SJCRH30 (cell line): ENCODE results near the gene RFX8. TPM values are rescaled to one million over a fixed set of nuclear protein-coding genes. Genes with fewer than 3 reads are reported as not detected.
"Not testable (repeated sequence)": the region's sequence is repeated elsewhere in the genome, so short reads cannot be mapped to it uniquely, and the experiment has no call there.

ENCODE experiments used
- DNase-seq, 2 experiments: peaks; one replicate each; pipeline ENCODE4 v3.0.0-alpha.2; 2015 to 2020
- H3K27ac ChIP-seq: fragments of 250-450 bp; sonication (Bioruptor Pico); 2 replicates; pipeline ENCODE4 v1.5.1; 2020; ENCODE audit warnings: mild to moderate bottlenecking, moderate library complexity
- H3K27me3 ChIP-seq: fragments of 250-450 bp; sonication (Bioruptor Pico); 2 replicates; pipeline ENCODE4 v1.5.1; 2020; ENCODE audit warnings: mild to moderate bottlenecking, moderate library complexity
- H3K36me3 ChIP-seq: fragments of 250-450 bp; sonication (Bioruptor Pico); 2 replicates; pipeline ENCODE4 v1.5.1; 2020; ENCODE audit warnings: mild to moderate bottlenecking, moderate library complexity
- H3K4me1 ChIP-seq: fragments of 250-450 bp; sonication (Bioruptor Pico); 2 replicates; pipeline ENCODE4 v1.5.1; 2020; ENCODE audit warnings: mild to moderate bottlenecking, moderate library complexity
- H3K4me3 ChIP-seq: fragments of 250-450 bp; sonication (Bioruptor Pico); 2 replicates; pipeline ENCODE4 v1.5.1; 2020; ENCODE audit warnings: mild to moderate bottlenecking, moderate library complexity
- H3K9me3 ChIP-seq: fragments of 250-450 bp; sonication (Bioruptor Pico); replicated peaks from 2 replicates; pipeline ENCODE4 v1.5.1; 2020; ENCODE audit warnings: mild to moderate bottlenecking, moderate library complexity
- total RNA-seq: library from RNA; depleted of rRNA; stranded (reverse); fragments of >200 nt; shearing (Covaris generic); gene quantifications from 2 replicates; pipeline ENCODE4 v1.2.3, GENCODE V29; 2014

The RFX8 gene
- total RNA-seq, 1 experiment from 2014 or later: 0.06 TPM

GRCh38 chr2:101442042-101442666 is 32.8 kb downstream of the RFX8 start:
- peaks cover 15% of the 10 kb centered on the region for H3K4me1 ChIP-seq
- no peaks in the 10 kb centered on the region; the same call in 1 of the 2 replicates for H3K9me3 ChIP-seq
- no peak overlapping the region for H3K27ac ChIP-seq
- H3K27me3 ChIP-seq: no peaks in the 10 kb centered on the region
- DNase-seq: no peak
- H3K36me3 ChIP-seq: no peaks in the 10 kb centered on the region
- no peak overlapping the region for H3K4me3 ChIP-seq

GRCh38 chr2:101440127-101440738 is 34.7 kb downstream of the RFX8 start:
- Histone ChIP-seq H3K27ac (peak overlapping the region; percentile 82), H3K4me3 (peak overlapping the region; percentile 27), H3K36me3 (no peaks in the 10 kb centered on the region), H3K27me3 (no peaks in the 10 kb centered on the region), H3K4me1 (peaks cover 15% of the 10 kb centered on the region), H3K9me3 (no peaks in the 10 kb centered on the region; the same call in 1 of the 2 replicates)
- peak; percentile 76 to 91 for DNase-seq

GRCh38 chr2:101439716-101440115 is 35.2 kb downstream of the RFX8 start:
- Histone ChIP-seq H3K27ac (peak overlapping the region; percentile 82), H3K36me3 (no peaks in the 10 kb centered on the region), H3K9me3 (no peaks in the 10 kb centered on the region; the same call in 1 of the 2 replicates), H3K27me3 (no peaks in the 10 kb centered on the region), H3K4me1 (peaks cover 15% of the 10 kb centered on the region), H3K4me3 (peak overlapping the region; percentile 27)
- DNase-seq: peak; percentile 61 to 78

DNA sequence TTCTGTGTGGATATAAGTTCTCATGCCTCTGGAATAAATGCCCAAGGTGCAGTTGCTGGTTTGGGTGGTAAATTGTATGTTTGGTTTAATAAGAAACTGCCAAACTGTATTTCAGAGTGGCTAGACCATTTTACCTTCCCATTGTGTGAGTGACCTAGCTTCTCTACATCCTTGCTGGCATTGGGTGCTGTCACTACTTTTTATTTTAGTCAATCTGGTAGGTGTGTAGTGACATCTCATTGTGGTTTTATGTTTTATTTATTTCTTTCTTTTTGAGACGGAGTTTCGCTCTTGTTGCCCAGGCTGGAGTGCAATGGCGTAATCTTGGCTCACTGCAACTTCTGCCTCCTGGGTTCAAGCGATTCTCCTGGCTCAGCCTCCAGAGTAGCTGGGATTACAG is 36.4 kb downstream of the RFX8 start:
- H3K36me3 ChIP-seq, DNase-seq, H3K9me3 ChIP-seq, H3K27ac ChIP-seq, H3K4me3 ChIP-seq, H3K27me3 ChIP-seq: not testable (repeated sequence)
- H3K4me1 ChIP-seq: peaks cover 15% of the 10 kb centered on the region

DNA sequence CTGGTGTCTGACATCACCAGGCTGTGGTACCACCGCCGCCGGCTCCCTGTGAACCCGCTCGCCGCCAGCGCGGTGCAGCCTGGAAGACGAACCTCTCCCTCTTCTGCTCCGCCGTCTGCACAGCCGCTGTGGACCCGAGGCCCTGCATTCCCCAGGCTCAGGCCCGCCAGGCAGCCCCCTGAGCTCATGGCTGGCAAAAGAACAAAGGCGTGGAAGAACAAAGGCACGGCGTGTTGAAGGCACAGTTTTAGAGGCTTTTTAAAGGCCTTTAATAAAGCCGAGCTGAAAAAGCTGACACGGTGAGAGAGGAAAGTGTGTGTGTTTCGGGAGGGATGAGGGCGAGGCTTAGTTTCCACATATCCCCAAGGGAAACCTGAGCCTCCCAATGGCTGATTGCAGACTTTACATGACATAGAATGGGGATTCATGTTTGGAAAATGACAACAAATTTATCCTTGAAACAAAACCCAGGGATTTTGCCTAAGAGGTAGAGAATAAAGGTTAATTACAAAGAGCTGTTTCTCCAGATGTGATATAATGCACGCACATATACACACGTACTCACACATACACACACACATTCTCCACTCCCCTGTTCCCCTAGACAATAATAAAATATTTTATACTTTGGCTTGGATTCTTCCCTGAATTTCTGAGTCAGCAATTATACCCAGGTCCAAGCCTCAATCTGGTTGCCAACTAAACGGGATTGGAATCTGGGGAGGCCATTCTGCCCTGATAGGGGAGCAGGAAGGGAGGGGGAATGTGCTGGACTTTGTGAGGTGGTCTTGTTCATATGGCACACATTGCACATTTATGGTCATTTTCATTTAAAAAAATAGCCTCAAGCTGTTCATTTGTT is 39.7 kb downstream of the RFX8 start:
- no peaks in the 10 kb centered on the region for H3K9me3 ChIP-seq
- no peaks in the 10 kb centered on the region for H3K36me3 ChIP-seq
- H3K4me3 ChIP-seq: peak overlapping the region; percentile 52
- peaks cover 4% of the 10 kb centered on the region; the same call in 1 of the 2 replicates for H3K4me1 ChIP-seq
- peak; percentile 60 to 64 for DNase-seq
- H3K27ac ChIP-seq: peak overlapping the region; percentile 50
- no peaks in the 10 kb centered on the region for H3K27me3 ChIP-seq

GRCh38 chr2:101433465-101433864 is 41.4 kb downstream of the RFX8 start:
- Histone ChIP-seq H3K27me3 (no peaks in the 10 kb centered on the region), H3K27ac (no peak overlapping the region), H3K4me1 (no peaks in the 10 kb centered on the region; the same call in 1 of the 2 replicates), H3K36me3 (no peaks in the 10 kb centered on the region), H3K4me3 (no peak overlapping the region), H3K9me3 (no peaks in the 10 kb centered on the region)
- DNase-seq: no peak

GRCh38 chr2:101432411-101433181 is 42.3 kb downstream of the RFX8 start:
- H3K36me3 ChIP-seq: no peaks in the 10 kb centered on the region
- no peak overlapping the region for H3K27ac ChIP-seq
- DNase-seq: no peak
- H3K4me1 ChIP-seq: no peaks in the 10 kb centered on the region; the same call in 1 of the 2 replicates
- H3K4me3 ChIP-seq: no peak overlapping the region
- no peaks in the 10 kb centered on the region for H3K27me3 ChIP-seq
- no peaks in the 10 kb centered on the region for H3K9me3 ChIP-seq

- Histone ChIP-seq H3K9me3 (no peaks in the 10 kb centered on the region), H3K36me3 (no peaks in the 10 kb centered on the region), H3K27ac (no peak overlapping the region), H3K4me1 (no peaks in the 10 kb centered on the region; the same call in 1 of the 2 replicates), H3K4me3 (no peak overlapping the region), H3K27me3 (no peaks in the 10 kb centered on the region)
- no peak for DNase-seq
Measured at GRCh38 chr2:101431486-101431885, 43.4 kb downstream of the RFX8 start.

DNA sequence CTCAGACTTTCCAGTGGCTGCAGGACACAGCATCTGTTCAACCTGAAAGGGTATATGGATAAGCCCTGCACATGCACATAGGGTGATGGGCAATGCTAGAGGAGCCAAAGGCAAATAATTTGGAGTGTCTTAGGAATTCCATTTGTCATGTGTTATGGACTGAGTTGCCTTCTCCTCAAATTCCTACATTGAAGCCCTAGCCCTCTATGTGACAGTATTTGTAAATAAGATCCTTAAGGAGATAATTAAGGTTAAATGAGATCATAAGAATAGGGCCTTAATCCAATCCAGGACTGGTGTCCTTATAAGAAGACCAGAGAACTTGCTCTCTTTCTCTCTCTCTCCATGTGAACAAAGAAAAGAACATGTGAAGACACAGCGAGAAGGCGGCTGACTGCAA is 44.8 kb downstream of the RFX8 start:
- no peak for DNase-seq
- Histone ChIP-seq H3K36me3 (no peaks in the 10 kb centered on the region), H3K9me3 (no peaks in the 10 kb centered on the region), H3K27me3 (no peaks in the 10 kb centered on the region), H3K4me3 (no peak overlapping the region), H3K27ac (no peak overlapping the region), H3K4me1 (no peaks in the 10 kb centered on the region)

- DNase-seq: no peak
- Histone ChIP-seq H3K27ac (no peak overlapping the region), H3K4me3 (no peak overlapping the region), H3K4me1 (no peaks in the 10 kb centered on the region), H3K36me3 (no peaks in the 10 kb centered on the region), H3K9me3 (no peaks in the 10 kb centered on the region), H3K27me3 (no peaks in the 10 kb centered on the region)
Measured at GRCh38 chr2:101429453-101429852, 45.5 kb downstream of the RFX8 start.

DNA sequence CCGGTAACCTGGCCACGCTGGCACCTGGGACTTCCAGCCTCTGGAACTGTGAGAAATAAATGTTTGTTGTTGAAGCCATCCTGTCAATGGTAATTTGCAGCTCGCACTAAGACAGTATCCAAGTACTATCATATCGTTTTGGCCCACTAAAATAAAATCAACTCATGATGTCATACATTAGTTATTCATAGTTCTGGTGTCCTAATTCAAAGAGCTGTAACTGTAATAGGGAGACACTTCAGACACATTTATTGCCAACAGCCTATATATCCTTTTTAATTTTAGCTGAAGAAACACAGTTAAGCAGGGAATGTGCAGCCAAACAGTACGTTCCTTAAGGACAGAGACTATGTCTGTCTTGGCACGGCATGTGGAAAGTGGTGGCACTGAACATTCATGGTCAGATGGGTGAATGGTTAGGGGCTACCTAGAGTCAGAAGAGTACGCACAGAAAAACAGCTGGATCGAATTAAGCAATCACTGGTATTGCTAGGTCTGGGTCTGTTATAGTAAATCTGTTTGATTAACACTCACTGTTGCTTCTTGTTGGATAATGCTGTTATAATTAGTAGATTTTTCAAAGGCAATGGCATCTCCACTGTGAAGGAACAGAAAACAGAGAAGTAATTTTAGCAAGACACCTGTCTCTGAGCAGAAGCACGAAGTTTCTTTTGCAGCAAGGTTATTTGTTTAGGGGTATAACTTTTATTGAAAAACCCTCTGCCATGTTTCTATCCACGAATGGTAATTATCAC is 46.3 kb downstream of the RFX8 start:
- Histone ChIP-seq H3K27me3 (no peaks in the 10 kb centered on the region), H3K4me3 (no peak overlapping the region), H3K27ac (no peak overlapping the region), H3K4me1 (no peaks in the 10 kb centered on the region), H3K36me3 (no peaks in the 10 kb centered on the region), H3K9me3 (no peaks in the 10 kb centered on the region; the same call in 1 of the 2 replicates)
- no peak for DNase-seq

DNA sequence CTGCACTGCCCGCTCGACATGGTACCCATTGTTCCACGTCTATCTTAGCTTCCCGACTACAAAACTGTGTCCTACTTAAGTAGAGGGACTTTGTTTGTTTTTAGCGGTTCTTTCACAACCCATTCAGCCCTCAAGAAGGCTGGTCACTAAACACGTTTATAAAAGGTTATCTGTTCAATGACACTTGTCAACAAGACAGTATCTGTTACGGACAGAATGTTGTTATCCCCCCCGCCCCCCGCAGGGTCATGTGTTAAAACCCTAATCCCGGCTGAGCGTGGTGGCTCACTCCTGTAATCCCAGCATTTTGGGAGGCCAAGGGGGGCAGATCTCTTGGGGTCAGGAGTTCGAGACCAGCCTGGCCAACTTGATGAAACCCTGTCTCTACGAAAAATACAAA is 47.2 kb downstream of the RFX8 start:
- no peaks in the 10 kb centered on the region for H3K36me3 ChIP-seq
- no peaks in the 10 kb centered on the region for H3K27me3 ChIP-seq
- no peaks in the 10 kb centered on the region; the same call in 1 of the 2 replicates for H3K9me3 ChIP-seq
- DNase-seq: no peak
- H3K4me1 ChIP-seq: no peaks in the 10 kb centered on the region
- no peak overlapping the region for H3K4me3 ChIP-seq
- H3K27ac ChIP-seq: no peak overlapping the region

DNA sequence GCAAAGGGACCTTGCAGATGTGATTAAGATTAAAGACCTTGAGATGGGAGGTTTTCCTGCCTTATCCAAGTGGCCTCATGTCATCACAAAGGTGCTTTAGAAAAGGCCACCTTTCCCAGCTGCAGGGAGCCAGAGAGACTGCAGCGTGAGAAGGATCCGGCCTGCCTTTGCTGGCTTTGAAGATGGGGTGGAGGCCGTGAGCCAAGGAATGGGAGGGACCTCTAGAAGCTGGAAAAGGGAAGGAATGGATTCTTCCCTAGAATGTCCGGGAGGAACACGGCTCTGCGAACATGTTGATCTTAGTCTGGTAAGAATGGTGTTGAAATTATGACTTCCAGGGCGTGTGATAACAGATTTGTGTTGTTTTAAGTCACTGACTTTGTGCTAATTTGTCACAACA is 47.7 kb downstream of the RFX8 start:
- Histone ChIP-seq H3K9me3 (no peaks in the 10 kb centered on the region; the same call in 1 of the 2 replicates), H3K27ac (no peak overlapping the region), H3K4me3 (no peak overlapping the region), H3K36me3 (no peaks in the 10 kb centered on the region), H3K4me1 (no peaks in the 10 kb centered on the region), H3K27me3 (no peaks in the 10 kb centered on the region)
- DNase-seq: no peak

- H3K27me3 ChIP-seq: no peaks in the 10 kb centered on the region
- no peaks in the 10 kb centered on the region for H3K4me1 ChIP-seq
- no peaks in the 10 kb centered on the region for H3K36me3 ChIP-seq
- DNase-seq: no peak
- H3K27ac ChIP-seq: no peak overlapping the region
- no peak overlapping the region for H3K4me3 ChIP-seq
- H3K9me3 ChIP-seq: no peaks in the 10 kb centered on the region; the same call in 1 of the 2 replicates
Measured at GRCh38 chr2:101426822-101427221, 48.1 kb downstream of the RFX8 start.
